ENCODE data around the gene SYT7.

DNA sequence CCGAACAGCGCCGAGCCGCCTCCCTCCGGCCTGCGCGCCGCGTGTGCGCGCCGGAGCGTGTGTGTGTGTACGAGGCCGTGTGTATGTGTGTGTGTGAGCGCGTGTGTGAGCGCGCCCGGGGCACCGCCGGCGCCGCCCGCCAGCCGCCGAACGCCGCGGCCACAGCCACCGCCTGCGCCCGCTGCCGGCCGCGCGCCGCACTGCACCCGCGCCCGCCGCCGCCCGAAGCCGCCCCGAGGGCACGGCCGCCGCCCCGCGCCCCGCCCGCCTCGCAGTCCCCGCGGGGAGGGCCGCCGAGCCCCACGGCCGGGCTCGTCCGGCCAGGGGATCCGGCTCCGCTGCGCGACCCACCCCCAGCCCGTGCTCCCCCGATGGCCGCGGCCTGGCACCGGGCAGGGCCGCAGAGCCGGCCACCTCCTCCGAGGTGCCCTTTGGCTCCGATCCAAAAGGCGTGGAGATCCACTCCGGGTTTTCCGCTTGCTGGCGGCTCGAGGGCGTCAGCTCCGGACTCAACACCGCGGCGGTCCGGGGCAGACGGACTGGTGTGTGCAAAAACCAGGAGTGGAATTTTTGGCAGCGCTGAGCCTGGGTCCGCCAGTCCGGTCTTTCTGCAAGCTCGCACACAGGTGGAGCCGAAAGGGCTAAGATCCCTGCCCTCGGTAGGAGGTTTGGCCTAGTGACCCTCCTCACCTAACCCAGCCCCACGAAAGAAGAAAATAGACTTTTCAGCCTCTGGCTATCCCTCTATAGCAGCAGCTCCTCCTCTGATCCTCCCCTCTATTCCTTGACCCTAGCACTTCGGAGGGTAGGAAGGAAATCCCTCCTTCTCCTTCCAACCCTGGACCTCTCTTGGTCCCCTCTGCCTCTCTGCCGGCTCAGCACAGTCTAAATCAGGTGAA is at the start of gene SYT7:
- TF ChIP-seq, protein P1, sequence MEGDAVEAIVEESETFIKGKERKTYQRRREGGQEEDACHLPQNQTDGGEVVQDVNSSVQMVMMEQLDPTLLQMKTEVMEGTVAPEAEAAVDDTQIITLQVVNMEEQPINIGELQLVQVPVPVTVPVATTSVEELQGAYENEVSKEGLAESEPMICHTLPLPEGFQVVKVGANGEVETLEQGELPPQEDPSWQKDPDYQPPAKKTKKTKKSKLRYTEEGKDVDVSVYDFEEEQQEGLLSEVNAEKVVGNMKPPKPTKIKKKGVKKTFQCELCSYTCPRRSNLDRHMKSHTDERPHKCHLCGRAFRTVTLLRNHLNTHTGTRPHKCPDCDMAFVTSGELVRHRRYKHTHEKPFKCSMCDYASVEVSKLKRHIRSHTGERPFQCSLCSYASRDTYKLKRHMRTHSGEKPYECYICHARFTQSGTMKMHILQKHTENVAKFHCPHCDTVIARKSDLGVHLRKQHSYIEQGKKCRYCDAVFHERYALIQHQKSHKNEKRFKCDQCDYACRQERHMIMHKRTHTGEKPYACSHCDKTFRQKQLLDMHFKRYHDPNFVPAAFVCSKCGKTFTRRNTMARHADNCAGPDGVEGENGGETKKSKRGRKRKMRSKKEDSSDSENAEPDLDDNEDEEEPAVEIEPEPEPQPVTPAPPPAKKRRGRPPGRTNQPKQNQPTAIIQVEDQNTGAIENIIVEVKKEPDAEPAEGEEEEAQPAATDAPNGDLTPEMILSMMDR (IDR thresholded peaks at IDR 0.05; ENCODE audit: borderline replicate concordance, extremely low read depth, low read length, poor library complexity, severe bottlenecking) = no peak
- TF ChIP-seq EZH2 (IDR thresholded peaks at IDR 0.05; ENCODE audit: borderline replicate concordance, low read depth, low read length, severe bottlenecking) = no peak

All from DND-41 (cell line).